Vagina (tissue), 2 donors: ENCODE data around the gene SLC38A5. TPM values are rescaled to one million over a fixed set of nuclear protein-coding genes. Genes with fewer than 3 reads are reported as not detected.

Experiments
- DNase-seq, 2 donors: peaks; one replicate each; pipeline ENCODE4 v3.0.0-alpha.2; 2017; ENCODE audit errors: extremely low spot score in 2 of 2
- H3K27ac ChIP-seq: fragments of 200-600 bp; sonication (generic); one replicate; pipeline ENCODE4 v1.5.1; 2019
- H3K27me3 ChIP-seq: fragments of 200-600 bp; sonication (generic); one replicate; pipeline ENCODE4 v1.5.1; 2019
- H3K36me3 ChIP-seq, 2 donors: fragments of 200-600 bp; sonication (generic); one replicate each; pipeline ENCODE4 v1.5.1; 2017 to 2019
- H3K4me1 ChIP-seq: fragments of 200-600 bp; sonication (generic); one replicate; pipeline ENCODE4 v1.5.1; 2019
- H3K4me3 ChIP-seq, 2 donors: fragments of 200-600 bp; sonication (generic); 1 replicate in 1 of 2; 2 replicates in 1 of 2; pipeline ENCODE4 v1.5.1; 2016 to 2019
- H3K9me3 ChIP-seq: fragments of 200-600 bp; sonication (generic); one replicate; pipeline ENCODE4 v1.5.1; 2019
- CTCF ChIP-seq, 3 experiments: fragments of 450-650 bp in 2 of 3; fragments of 200-600 bp in 1 of 3; sonication (generic) in 1 of 3; IDR thresholded peaks; one replicate each; pipeline ENCODE4 v1.5.1; 2017 to 2019; ENCODE audit warnings: antibody characterized with exemption in 3 of 3, mild to moderate bottlenecking in 2 of 3, moderate library complexity in 2 of 3
- POLR2A ChIP-seq, 2 donors: fragments of 450-650 bp; IDR thresholded peaks; one replicate each; pipeline ENCODE4 v1.6.1; 2017; ENCODE audit warnings: antibody characterized with exemption in 2 of 2, mild to moderate bottlenecking in 2 of 2, moderate library complexity in 2 of 2
- POLR2AphosphoS5 ChIP-seq, 2 donors: sonication (generic); formaldehyde crosslinking; IDR thresholded peaks; one replicate each; pipeline ENCODE4 v1.9.0; 2017; ENCODE audit warnings: antibody characterized with exemption in 2 of 2, mild to moderate bottlenecking in 2 of 2, low read depth in 1 of 2; ENCODE audit not compliant: insufficient read depth in 1 of 2
- intact Hi-C: fragments of 100-400 bp; cut with DNase I; formaldehyde crosslinking; loops from one replicate; pipeline ENCODE4 v1.15.1; 2023
- total RNA-seq: library from RNA; depleted of rRNA; stranded (reverse); fragments of >200 nt; gene quantifications from one replicate; pipeline ENCODE4 v1.2.3, GENCODE V29; 2016

Gene SLC38A5
- total RNA-seq, 1 donor from 2014 or later, result 15.5 TPM

DNA sequence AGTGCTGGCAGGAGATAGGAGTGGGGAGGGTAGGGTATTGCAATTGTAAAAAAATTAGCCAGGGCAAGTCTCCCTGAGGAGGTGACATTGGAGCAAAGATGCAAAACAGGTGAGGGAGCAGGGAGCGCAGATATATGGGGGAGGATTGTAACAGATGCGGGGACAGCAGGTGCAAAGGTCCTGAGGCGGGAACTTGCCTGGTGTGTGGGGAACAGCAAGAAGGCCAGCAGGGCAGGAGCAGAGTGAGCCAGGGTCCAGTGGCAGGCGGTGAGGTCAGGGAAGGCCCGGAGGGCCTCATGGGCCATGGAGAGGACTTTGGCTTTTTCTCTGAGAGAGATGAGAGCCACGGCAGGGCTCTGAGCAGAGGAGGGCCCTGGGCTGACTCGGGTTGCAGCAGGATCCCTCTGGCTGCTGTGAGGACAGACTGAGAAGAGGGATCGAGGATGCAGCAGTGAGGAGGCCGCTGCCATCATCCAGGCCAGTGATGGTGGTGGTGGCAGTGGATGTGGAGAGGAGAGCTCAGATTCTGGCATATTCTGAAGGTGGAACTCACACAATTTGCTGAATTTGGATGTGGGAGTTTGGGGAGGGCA is 44.9 kb upstream of the SLC38A5 start:
- intact Hi-C loops, result no loop called here
- DNase-seq, result no peak
- H3K4me1 ChIP-seq, result no peaks in the 10 kb centered on the region
- no peaks in the 10 kb centered on the region for H3K36me3 ChIP-seq
- H3K27me3 ChIP-seq, result no peaks in the 10 kb centered on the region
- H3K27ac ChIP-seq, result no peak overlapping the region
- H3K4me3 ChIP-seq, result no peak overlapping the region
- TF ChIP-seq POLR2AphosphoS5 (IDR thresholded peaks at IDR 0.05; ENCODE audit: insufficient read depth in 1 of 2, low read depth in 1 of 2) (no peak), CTCF (IDR thresholded peaks at IDR 0.05) (no peak), POLR2A (IDR thresholded peaks at IDR 0.05) (no peak)
- H3K9me3 ChIP-seq, result no peaks in the 10 kb centered on the region

GRCh38 chrX:48514126-48514806 is 44.2 kb upstream of the SLC38A5 start:
- DNase-seq, result no peak
- Histone ChIP-seq H3K9me3 (no peaks in the 10 kb centered on the region), H3K36me3 (no peaks in the 10 kb centered on the region), H3K4me3 (no peak overlapping the region), H3K27ac (no peak overlapping the region), H3K4me1 (no peaks in the 10 kb centered on the region), H3K27me3 (no peaks in the 10 kb centered on the region)
- intact Hi-C loops, result no loop called here
- TF ChIP-seq POLR2A (IDR thresholded peaks at IDR 0.05) (no peak), CTCF (IDR thresholded peaks at IDR 0.05) (no peak), POLR2AphosphoS5 (IDR thresholded peaks at IDR 0.05; ENCODE audit: insufficient read depth in 1 of 2, low read depth in 1 of 2) (no peak)

- Histone ChIP-seq H3K9me3 (no peaks in the 10 kb centered on the region), H3K27me3 (no peaks in the 10 kb centered on the region), H3K4me3 (no peak overlapping the region), H3K4me1 (no peaks in the 10 kb centered on the region), H3K36me3 (no peaks in the 10 kb centered on the region), H3K27ac (no peak overlapping the region)
- intact Hi-C loops, result no loop called here
- no peak for TF ChIP-seq POLR2A (IDR thresholded peaks at IDR 0.05)
- no peak for TF ChIP-seq CTCF (IDR thresholded peaks at IDR 0.05)
- no peak for TF ChIP-seq POLR2AphosphoS5 (IDR thresholded peaks at IDR 0.05; ENCODE audit: insufficient read depth in 1 of 2, low read depth in 1 of 2)
- no peak for DNase-seq
Observed at GRCh38 chrX:48513670-48514069, 43.6 kb upstream of the SLC38A5 start.

GRCh38 chrX:48512371-48512935 is 42.4 kb upstream of the SLC38A5 start:
- no peaks in the 10 kb centered on the region for H3K27me3 ChIP-seq
- intact Hi-C loops, result no loop called here
- peaks cover 6% of the 10 kb centered on the region for H3K4me1 ChIP-seq
- TF ChIP-seq CTCF (IDR thresholded peaks at IDR 0.05), result no peak
- no peak for TF ChIP-seq POLR2AphosphoS5 (IDR thresholded peaks at IDR 0.05; ENCODE audit: insufficient read depth in 1 of 2, low read depth in 1 of 2)
- TF ChIP-seq POLR2A (IDR thresholded peaks at IDR 0.05), result no peak
- H3K36me3 ChIP-seq, result no peaks in the 10 kb centered on the region
- H3K27ac ChIP-seq, result no peak overlapping the region
- DNase-seq, result no peak
- H3K9me3 ChIP-seq, result no peaks in the 10 kb centered on the region
- no peak overlapping the region for H3K4me3 ChIP-seq

- Histone ChIP-seq H3K27me3 (no peaks in the 10 kb centered on the region), H3K9me3 (no peaks in the 10 kb centered on the region), H3K4me1 (peaks cover 6% of the 10 kb centered on the region), H3K36me3 (no peaks in the 10 kb centered on the region), H3K4me3 (no peak overlapping the region), H3K27ac (no peak overlapping the region)
- intact Hi-C loops, result no loop called here
- no peak for DNase-seq
- no peak for TF ChIP-seq POLR2AphosphoS5 (IDR thresholded peaks at IDR 0.05; ENCODE audit: insufficient read depth in 1 of 2, low read depth in 1 of 2)
- no peak for TF ChIP-seq POLR2A (IDR thresholded peaks at IDR 0.05)
- TF ChIP-seq CTCF (IDR thresholded peaks at IDR 0.05), result no peak
Observed at GRCh38 chrX:48511560-48511959, 41.5 kb upstream of the SLC38A5 start.
